ENCODE results near the gene HERPUD1.
A peak's percentile ranks its signal among the peaks of the same experiment; 100 is the strongest.

The HERPUD1 gene

DNA sequence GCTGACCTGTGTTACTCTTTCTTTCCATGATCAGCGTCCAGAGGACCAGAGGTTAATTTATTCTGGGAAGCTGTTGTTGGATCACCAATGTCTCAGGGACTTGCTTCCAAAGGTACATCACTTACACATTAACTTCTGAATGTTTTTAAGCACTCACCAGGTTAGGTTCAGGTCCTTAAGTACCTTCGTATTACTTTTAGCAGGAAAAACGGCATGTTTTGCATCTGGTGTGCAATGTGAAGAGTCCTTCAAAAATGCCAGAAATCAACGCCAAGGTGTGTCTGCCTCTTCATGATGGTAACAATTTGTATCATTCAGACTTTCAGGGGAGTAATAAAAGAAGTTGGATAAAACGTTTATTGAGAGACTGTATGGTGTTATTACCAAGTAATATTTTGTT is 3.3 kb downstream of the HERPUD1 start:
- DNase-seq (ENCODE audit: low read depth): no peak

DNA sequence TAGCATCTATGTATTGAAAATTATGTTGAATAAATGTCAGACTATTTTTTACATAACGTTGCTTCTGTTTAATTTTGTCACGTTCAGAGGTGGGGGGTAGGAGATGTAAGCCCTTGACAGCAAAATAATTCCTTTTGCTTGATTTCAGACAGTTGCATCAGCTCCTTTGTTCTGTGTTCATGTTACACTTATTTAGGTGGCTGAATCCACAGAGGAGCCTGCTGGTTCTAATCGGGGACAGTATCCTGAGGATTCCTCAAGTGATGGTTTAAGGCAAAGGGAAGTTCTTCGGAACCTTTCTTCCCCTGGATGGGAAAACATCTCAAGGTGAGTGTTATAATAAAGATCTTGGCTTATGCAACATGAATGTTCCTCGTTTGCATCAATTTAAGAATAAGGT is 4.5 kb downstream of the HERPUD1 start:
- no peak for DNase-seq (ENCODE audit: low read depth)

DNA sequence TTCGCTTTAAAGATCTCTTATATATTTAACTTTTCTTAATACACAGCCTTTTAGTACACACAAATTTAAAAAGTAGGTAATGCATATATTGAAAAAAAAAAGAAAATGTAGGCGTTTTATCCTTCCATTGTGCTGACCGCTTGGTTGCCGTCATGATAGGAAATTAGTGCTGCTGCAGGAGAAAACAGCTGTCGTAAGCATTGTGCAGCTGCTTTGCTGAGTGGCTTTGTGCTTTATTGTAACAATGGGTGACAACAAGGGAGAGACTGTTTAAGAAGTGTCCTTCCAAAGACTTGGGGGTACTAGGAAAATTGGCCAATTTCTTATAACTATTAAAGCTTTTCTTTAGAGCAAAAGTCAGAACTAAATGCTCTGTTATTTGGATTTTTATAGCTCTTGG is 5.0 kb downstream of the HERPUD1 start:
- DNase-seq (ENCODE audit: low read depth): no peak

DNA sequence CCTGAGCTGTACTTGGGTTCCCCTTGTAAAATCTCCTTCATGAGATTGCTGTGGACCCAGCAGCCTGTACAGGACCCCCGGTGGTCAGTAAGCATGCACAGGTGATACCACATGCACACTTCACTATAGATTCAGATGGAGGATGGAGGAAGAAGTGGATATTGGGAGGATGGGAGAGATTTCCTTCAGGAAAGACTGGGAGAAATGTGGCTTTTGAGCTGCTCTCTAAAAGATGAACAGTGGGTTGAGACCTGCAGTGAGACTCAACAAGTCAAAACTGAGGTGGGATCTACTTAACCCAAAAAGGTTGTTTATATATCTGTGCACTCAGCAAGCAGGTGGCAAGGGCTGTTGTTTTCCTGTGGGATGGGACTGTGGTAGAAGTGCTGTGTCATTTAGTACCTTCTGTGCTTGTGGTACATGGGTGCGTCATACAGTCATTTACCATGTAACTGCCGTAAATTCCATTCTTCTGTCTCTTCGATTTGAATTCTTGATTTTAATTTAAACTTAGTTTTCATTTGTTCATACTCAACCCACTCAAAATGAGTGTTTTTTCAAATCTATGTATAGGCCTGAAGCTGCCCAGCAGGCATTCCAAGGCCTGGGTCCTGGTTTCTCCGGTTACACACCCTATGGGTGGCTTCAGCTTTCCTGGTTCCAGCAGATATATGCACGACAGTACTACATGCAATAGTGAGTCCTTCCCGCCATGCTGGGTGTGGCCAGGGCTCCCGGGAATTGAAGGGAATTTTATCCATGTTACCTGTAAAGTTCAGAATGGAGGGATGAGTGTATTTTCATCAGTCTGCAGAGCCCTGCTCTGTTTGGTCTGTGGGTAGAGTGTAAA is 6.9 kb downstream of the HERPUD1 start:
- DNase-seq (ENCODE audit: low read depth): no peak

DNA sequence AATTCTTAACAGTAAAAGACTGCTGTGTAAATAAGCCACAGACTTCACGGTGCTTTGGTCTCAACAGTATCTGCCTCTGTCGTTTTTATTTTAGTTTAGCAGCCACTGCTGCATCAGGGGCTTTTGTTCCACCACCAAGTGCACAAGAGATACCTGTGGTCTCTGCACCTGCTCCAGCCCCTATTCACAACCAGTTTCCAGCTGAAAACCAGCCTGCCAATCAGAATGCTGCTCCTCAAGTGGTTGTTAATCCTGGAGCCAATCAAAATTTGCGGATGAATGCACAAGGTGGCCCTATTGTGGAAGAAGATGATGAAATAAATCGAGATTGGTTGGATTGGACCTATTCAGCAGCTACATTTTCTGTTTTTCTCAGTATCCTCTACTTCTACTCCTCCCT is 7.9 kb downstream of the HERPUD1 start:
- DNase-seq (ENCODE audit: low read depth): no peak

DNA sequence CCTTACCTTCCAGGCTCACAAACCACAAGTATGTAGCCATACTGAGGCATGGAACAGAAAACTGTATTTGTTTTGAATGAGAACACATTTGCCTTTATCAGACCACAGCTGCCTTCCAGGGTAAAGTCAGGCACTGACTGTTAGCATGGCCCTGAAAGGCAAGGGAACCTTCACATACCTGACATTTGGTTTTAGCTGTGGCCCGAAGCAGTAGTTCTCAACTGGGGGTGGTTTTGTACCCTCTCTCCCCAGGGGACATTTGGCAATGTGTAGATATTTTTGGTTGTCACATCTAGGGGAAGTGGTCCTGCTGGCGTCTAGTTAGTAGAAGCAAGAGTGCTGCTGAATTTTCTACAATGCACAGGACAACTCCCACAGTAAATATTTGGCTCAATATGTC is 9.2 kb downstream of the HERPUD1 start:
- DNase-seq (ENCODE audit: low read depth): no peak

DNA sequence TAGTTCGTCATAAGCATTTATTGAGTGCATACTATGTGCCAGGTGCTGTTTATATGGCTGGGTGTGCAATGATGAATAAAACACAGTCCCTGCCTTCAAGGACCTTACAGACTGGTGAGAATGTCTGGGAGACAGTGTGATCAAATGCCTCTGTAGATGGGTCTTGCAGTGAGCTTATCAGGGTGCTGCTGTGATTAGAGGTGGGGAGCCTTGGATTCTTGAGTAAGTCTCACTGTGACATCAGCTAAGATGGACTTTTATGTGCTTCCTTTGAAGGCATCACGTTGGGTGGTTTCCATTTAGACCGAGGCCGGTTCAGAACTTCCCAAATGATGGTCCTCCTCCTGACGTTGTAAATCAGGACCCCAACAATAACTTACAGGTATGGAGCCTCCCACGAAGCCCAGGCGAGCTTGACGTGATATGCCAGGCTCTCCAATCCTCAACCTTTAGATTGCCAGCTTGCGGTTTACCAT is 10.0 kb downstream of the HERPUD1 start:
- no peak for DNase-seq (ENCODE audit: low read depth)

DNA sequence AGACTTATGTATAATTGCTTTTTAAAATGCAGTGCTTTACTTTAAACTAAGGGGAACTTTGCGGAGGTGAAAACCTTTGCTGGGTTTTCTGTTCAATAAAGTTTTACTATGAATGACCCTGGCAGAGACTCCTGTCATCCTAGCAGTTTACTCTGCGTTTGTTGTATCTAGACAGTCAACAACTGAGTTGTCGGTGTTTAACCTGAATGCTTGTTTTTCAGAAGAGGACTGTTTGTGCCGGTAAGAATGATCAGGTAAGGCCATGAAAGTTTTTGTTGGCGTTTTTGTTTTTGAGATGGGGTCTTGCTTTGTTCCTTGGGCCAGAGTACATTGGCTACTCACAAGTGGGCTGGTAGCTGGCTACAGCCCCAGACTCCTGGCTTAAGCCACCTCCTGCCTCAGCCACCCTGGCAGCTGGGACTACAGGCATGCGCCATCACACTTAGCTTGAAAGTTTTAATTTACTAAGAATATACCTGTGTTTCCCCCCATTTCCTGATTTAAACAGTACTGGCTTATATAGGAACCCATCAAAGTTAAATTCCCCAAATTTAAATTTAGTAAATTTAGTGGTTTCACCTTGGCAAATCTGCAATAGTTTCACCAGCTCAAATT is 11.9 kb downstream of the HERPUD1 start:
- DNase-seq (ENCODE audit: low read depth): no peak

DNA sequence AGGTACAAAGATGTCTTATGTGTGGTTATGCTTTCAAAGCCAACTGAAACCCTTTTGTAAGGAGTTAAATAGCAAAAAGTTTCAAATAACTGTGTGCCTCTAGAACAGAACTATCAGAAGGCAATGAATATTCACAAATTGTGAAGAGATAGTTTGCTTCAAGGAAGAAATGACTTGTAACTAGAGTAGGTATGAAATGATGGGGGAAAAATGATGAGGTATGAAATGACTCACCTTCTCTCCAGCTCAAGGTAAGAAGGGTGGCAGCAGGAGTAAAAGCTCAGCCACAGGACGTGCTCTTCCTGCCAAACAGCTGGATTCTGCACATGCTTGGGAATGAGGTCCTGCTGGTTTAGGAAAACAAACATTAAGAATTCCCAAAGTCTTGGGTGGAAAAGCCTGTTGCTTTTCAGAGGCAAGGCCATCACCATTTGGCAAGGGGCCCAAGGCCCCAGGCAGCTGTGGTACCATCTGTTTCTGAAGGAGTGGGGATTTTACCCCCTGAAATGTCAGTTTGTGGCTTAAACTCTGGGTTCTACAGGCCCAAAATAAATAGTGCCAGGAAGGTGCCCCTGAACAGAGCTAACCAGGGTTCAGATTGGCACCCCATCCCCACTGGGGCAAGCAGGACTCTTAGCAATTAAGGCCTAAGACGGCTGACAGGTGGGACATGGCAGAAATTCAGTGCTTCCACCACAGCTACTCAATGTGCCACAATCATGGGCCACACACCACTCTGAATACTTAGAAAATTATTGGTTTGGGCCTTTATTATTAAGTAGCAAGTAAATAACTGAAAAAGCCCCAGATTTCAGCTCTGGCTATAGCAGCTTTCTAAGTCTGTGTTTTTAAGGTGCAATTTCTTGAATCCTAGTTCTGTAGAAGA is 13.3 kb downstream of the HERPUD1 start:
- no peak for DNase-seq (ENCODE audit: low read depth)

DNA sequence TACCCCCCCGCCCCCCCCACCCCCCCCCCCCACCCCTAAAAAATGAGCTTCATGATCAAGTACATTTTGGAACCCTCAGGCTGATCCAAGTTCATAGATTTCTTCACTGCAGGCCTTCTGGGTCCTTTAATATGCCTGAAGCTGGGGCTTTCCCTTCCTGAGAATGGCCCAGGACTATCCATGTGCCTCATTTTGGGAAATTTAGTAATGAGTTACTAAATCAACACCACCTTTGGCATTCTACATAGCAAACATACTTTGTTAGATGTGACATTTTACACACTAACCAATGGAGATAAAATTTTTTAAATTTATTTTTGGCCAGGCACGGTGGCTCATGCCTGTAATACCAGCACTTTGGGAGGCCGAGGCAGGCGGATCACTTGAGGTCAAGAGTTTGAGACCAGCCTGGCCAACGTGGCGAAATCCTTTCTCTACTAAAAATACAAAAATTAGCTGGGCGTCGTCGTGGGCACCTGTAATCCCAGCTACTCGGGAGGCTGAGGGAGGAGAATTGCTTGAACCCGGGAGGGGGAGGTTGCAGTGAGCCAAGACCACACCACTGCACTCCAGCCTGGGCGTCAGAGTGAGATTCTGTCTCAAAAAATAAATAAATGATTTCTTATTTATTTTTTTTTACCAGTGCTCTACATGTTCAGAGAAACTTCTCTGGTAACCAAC is 14.0 kb downstream of the HERPUD1 start:
- DNase-seq (ENCODE audit: low read depth): no peak

DNA sequence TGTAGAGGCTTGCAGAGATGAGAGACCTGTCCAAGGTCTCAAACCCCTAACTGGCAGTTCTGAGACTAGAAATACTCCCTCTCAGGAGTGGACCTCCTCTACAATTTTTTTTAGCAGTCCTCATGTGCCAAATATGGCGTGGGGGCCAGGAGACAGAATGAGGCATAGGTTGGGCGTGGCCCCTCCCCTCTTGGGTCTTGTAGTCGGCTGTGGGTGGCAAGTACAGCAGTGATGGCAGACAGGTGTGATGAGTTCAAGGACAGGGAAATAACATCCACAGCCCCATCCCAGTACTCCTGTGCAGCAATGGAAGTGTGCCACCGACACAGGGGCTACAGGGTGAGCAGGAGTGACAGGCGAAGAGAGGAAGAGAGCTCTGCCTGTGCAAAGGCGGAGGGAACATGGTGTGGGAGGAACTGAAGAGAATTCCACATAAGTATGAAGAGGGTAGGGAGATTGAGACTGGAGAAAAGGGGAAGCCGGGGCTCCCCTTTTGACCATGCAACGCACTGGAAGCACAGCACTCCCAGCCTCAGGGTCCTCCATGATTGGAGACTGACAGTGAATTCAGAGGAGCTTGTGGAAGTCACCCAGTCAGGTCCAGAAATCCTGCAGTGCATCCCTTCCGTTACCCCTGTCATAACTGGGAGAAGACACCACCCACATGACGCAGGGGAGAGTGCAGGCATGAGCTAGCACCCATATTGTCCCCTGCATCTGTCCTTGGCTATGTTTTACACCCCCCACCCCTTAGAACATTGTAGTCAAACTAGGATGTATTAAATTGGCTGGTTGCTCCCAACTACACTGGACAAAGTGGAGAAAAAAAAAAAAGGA is 15.0 kb downstream of the HERPUD1 start:
- no peak for DNase-seq (ENCODE audit: low read depth)

DNA sequence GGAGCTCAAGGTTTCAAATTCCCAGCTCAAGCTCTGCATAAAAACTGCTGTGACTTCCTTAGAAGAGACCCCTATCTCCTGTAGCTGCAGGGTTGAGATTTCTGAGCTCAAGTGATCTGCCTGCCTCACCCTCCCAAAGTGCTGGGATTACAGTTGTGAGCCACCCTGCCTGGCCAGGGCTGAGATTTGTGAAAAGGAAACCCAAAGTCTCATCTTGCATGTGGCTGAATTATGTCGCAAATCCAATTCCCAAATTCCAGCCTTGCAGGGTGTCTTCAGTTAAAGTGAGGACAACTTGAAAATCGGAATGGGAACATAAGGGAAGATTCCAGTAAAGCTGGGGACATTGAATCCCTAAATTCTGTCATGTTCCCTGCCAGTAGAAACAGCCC is 15.7 kb downstream of the HERPUD1 start:
- no peak for DNase-seq (ENCODE audit: low read depth)

DNA sequence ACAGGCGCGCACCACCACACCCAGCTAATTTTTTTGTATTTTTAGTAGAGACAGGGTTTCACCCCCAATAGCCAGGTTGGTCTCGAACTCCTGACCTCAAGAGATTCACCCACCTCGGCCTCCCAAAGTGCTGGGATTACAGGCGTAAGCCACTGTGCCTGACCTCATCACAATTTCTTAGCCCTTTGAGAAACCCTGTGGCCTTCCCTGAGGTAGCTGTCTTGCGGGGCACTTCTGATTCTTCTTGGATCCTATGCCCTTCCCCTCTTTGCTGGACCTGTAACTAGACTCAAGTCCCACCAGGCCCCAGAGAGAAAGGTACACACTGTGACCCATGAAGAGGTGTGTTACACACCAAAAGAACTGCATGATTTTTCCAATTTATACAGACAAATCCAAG is 16.3 kb downstream of the HERPUD1 start:
- DNase-seq (ENCODE audit: low read depth): no peak

DNA sequence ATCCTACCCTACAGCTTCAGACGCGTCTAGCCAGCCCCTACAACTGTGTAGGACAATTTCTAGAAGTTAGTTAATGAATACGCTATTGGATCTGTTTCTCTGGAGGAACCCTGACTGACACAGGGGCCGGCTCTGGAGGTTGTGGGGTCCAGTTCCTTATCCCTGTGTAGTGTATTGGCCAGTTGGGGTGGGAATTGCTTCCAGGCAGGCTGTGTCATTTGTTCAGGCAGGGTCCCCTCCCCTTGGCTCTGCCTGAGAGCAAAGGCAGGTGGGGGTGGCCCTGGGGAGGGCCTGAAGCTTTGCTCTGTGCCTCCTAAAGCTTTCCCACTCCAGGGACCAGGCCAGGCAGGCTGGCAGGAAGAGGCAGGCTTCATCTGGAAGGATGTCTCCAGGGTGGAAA is 18.1 kb downstream of the HERPUD1 start:
- no peak for DNase-seq (ENCODE audit: low read depth)

DNA sequence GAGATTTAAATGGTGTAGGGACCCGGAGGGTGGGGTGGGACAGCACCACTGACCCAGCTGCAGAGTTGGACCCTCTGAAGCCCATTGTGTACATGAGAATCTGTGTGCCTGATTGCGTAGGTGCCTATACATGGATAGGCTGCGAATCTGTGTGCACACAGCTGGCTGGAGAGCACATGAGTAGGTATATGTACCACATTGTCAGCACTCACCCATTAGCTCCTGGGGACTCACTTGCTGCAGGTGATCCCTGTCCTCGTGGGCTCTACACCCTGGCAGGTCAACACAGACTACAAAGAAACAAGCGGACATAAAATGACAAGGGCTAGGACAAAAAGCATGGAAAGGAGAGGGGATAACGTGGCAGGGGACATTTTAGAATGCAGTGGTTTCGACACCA is 18.5 kb downstream of the HERPUD1 start:
- no peak for DNase-seq (ENCODE audit: low read depth)

DNA sequence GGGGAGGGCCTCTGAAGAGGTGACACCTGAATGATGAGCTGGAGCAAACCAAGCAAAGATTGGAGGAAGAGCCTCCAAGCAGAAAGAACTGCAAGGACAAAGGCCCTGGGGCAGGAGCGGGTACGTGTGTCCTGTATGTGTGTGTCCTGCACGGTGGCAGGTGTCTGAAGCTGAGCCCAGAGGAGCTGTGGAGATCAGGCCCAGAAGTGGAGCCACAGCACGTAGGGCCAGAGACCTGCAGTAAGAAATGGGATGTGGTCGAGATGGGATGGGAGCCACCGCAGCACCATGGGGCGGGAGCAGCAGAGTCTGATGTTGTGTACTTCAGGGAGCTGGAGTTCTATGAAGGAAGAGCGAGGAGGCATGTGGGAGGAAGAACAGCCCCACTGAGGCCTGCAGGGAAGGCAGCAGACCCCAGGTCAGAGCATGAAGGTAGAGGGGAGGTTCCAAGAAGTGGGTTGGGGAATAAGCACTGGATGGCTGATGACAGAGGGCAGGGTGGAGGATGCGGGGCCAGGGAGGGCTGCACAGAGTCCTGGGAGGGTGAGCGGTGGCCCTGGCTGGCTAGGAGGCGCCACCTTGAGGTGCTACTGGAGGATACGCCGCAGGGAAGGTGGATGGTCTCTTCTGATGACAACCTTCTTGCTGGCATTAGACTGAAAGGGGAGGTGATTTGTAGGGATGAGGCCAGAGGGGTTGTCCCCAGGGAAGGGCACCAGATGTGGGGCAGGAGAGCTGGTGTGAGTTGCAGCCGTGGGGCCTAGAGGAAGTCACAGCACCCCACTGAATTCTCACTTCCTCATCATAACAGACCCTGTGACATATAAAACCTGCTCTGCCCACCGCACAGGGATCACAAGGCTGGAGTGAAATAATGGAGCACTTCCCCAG is 19.2 kb downstream of the HERPUD1 start:
- peak; percentile 28 for DNase-seq (ENCODE audit: low read depth)

DNA sequence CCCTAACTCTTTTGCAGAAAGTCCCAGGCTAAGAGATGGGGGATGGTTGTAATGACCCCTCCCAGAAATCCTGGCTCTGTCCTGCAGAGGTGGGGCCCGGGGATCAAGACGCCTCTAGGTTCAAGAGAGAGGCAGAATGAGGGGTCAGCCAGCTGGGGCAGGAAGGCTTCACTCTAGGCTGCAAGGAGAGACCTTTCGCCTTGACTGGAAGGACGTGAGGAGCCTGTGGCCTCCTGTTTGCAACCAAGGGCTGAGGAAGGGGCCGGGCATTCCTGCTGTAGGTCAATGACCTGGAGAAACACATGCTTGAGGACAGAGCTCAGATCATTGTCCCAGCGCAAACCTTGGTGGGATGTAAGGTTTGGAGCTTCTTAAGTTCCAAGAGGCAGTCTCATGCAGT is 21.1 kb downstream of the HERPUD1 start:
- no peak for DNase-seq (ENCODE audit: low read depth)

DNA sequence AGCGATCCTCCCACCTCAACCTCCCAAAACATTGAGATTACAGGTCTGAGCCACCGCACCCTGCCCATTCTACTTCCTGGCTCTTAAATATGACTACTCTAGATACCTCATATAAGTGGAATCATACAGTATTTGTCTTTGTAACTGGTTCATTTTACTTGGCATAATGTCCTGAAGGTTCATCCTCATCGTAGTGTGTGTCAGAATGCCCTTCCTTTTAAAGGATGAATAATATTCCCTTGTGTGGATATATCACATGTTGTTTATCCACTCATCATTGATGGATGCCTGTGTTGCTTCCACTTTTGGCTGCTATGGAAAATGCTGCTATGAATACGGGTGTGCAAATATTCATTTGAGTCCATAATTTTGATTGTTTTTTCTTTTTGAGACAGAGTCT is 24.1 kb downstream of the HERPUD1 start:
- DNase-seq (ENCODE audit: low read depth): no peak

DNA sequence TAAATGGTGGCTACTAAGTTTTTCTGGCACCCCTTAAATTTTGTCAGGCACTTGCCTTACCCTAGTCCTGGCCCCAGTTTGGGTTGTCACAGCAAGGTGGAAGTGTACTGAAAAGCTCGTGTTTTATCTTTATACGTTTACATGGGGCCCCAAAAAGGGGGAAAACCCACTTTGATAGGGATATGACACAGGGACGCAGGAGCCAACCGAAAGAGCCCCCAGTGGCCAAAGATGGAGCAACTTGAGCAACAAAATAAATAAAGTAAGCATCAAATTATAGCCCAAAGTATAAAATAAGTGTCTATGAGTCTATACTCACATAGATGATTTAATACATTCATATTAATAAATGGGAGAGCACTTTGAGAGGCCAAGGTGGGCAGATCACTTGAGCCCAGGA is 24.8 kb downstream of the HERPUD1 start:
- no peak for DNase-seq (ENCODE audit: low read depth)

DNA sequence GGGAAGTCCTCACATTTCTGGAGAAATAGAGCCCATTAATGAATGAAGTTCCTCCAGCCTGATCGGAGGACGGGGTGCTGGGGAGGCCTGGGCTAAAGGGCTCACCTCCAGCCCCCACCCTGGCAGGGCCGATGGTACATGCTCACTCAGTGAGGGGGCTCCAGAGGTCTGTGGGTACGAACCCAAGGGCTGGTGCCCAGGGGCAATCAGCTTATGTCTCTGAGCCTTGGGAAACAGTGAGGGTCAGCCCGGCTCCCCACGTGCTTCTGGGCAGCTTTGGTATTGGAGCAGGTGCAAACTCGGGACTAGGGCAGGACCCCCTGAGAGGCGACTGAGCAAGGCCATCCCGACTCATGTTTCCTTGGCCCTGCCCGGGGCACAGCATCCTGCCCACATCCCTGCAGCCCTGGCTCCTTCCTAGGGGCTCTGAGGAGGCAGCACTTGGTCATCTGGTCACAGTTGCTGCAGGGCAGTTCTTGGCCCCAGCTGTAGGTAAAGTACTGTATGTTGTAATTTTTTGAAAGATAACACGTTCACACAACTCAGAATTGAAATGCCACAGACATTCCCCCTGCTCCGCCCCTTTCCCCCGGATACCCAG is 28.8 kb downstream of the HERPUD1 start:
- no peak for DNase-seq (ENCODE audit: low read depth)

Data from stimulated activated CD8-positive, alpha-beta memory T cell treated with anti-CD3 and anti-CD28 coated beads, Interleukin-12 subunit alpha, Interleukin-12 subunit beta, amount 100 ng/mL, for 4 hours (primary cell).